ENCODE measurements around the gene MARVELD3. TPM values are rescaled to one million over a fixed set of nuclear protein-coding genes. Genes with fewer than 3 reads are reported as not detected.

MARVELD3 gene
- polyA plus RNA-seq, 2 of the 4 experiments (the other 2 are of a cell fraction) = 0.17 to 0.25 TPM

GRCh38 chr16:71628810-71629209 lies 2.8 kb downstream of the MARVELD3 start:
- WGBS (ENCODE audit: missing lambda C conversion rate) = 62% methylated on average over 5 of the region's 5 CpGs
- Histone ChIP-seq H3K9me3 (no peaks in the 10 kb centered on the region), H3K4me1 (peaks cover 3% of the 10 kb centered on the region; the same call in 1 of the 3 replicates), H3K4me3 (no peak overlapping the region), H3K4me2 (no peak overlapping the region), H3K27ac (no peak overlapping the region)
- ChIA-PET POLR2A (no interaction called here), CTCF (interaction anchor here (0.6 to 2.9 kb wide), 3 partner anchors 18 to 1294 kb away, joined by 3 to 9 read pairs (median 9); no protein-coding TSS in a partner anchor)
- TF ChIP-seq MAFK (IDR thresholded peaks at IDR 0.05; ENCODE audit: partially characterized antibody) = peak; percentile 99
- TF ChIP-seq MAX (IDR thresholded peaks at IDR 0.05) = no peak
- FAIRE-seq (no peak), ATAC-seq (no peak), DNase-seq (ENCODE audit: low read depth in 1 of 2, low spot score in 1 of 2) (no peak)

GRCh38 chr16:71629278-71630016 lies 3.5 kb downstream of the MARVELD3 start:
- no peaks in the 10 kb centered on the region for H3K9me3 ChIP-seq
- H3K4me2 ChIP-seq = no peak overlapping the region
- no peak for ATAC-seq
- CTCF ChIA-PET = interaction anchor here (2.9 kb wide), 1 partner anchor 65 kb away, joined by 9 read pairs; no protein-coding TSS in a partner anchor
- FAIRE-seq = no peak
- WGBS (ENCODE audit: missing lambda C conversion rate) = 59% methylated on average over 11 of the region's 11 CpGs
- H3K4me1 ChIP-seq = peaks cover 3% of the 10 kb centered on the region; the same call in 1 of the 3 replicates
- DNase-seq (ENCODE audit: low read depth in 1 of 2, low spot score in 1 of 2) = no peak
- H3K27ac ChIP-seq = no peak overlapping the region
- H3K4me3 ChIP-seq = no peak overlapping the region
- TF ChIP-seq HDAC2 (IDR thresholded peaks at IDR 0.05) (no peak), E2F6 (IDR thresholded peaks at IDR 0.05; ENCODE audit: borderline replicate concordance, low read depth) (no peak), RCOR1 (IDR thresholded peaks at IDR 0.05; ENCODE audit: low read depth, low read length) (no peak), POLR2AphosphoS2 (conservative IDR thresholded peaks at IDR 0.05; ENCODE audit: low read length) (no peak), MAX (IDR thresholded peaks at IDR 0.05) (no peak), CHD2 (IDR thresholded peaks at IDR 0.05; ENCODE audit: low read length, partially characterized antibody) (no peak), ZFP36 (IDR thresholded peaks at IDR 0.05; ENCODE audit: borderline replicate concordance, partially characterized antibody) (no peak), ZC3H11A (IDR thresholded peaks at IDR 0.05) (no peak), NR3C1 (IDR thresholded peaks at IDR 0.05) (no peak), FOSL2 (IDR thresholded peaks at IDR 0.05) (no peak), FOSL2 (CRISPR knock-in tag; IDR thresholded peaks at IDR 0.05) (no peak), EP300 (IDR thresholded peaks at IDR 0.05) (no peak), HES2 (IDR thresholded peaks at IDR 0.05) (no peak), CHD4 (IDR thresholded peaks at IDR 0.05; ENCODE audit: borderline replicate concordance) (no peak), BCL3 (IDR thresholded peaks at IDR 0.05) (no peak), RNF2 (IDR thresholded peaks at IDR 0.05; ENCODE audit: borderline replicate concordance, low read depth) (no peak), PBX3 (IDR thresholded peaks at IDR 0.05) (no peak), ESRRA (IDR thresholded peaks at IDR 0.05; ENCODE audit: borderline replicate concordance, low read length) (no peak)
- POLR2A ChIA-PET = interaction anchor here (0.7 kb wide), 1 partner anchor 253 kb away, joined by 4 read pairs; no protein-coding TSS in a partner anchor

GRCh38 chr16:71630808-71631207 lies 4.8 kb downstream of the MARVELD3 start:
- no peak overlapping the region for H3K4me2 ChIP-seq
- no peak for DNase-seq (ENCODE audit: low read depth in 1 of 2, low spot score in 1 of 2)
- ChIA-PET CTCF (interaction anchor here (1.0 to 2.3 kb wide), 3 partner anchors 19 to 218 kb away, joined by 4 to 8 read pairs (median 5); no protein-coding TSS in a partner anchor), POLR2A (no interaction called here)
- no peak overlapping the region for H3K27ac ChIP-seq
- no peak for FAIRE-seq
- no peaks in the 10 kb centered on the region for H3K9me3 ChIP-seq
- ATAC-seq = no peak
- H3K4me1 ChIP-seq = peaks cover 3% of the 10 kb centered on the region; the same call in 1 of the 3 replicates
- H3K4me3 ChIP-seq = no peak overlapping the region
- 71% methylated on average over 4 of the region's 4 CpGs for WGBS (ENCODE audit: missing lambda C conversion rate)
- TF ChIP-seq EHF (CRISPR knock-in tag; IDR thresholded peaks at IDR 0.05) (no peak), RARB (CRISPR knock-in tag; IDR thresholded peaks at IDR 0.05) (no peak), RCOR1 (IDR thresholded peaks at IDR 0.05; ENCODE audit: low read depth, low read length) (no peak), NFE2L2 (conservative IDR thresholded peaks at IDR 0.05; ENCODE audit: low read length) (no peak), RAD21 (conservative IDR thresholded peaks at IDR 0.05 in 1 of 2, IDR thresholded peaks at IDR 0.05 in 1 of 2) (no peak), HDAC2 (IDR thresholded peaks at IDR 0.05) (no peak), SREBF2 (IDR thresholded peaks at IDR 0.05) (no peak), JUNB (IDR thresholded peaks at IDR 0.05) (no peak), ZNF302 (CRISPR knock-in tag; IDR thresholded peaks at IDR 0.05) (no peak), CHD2 (IDR thresholded peaks at IDR 0.05; ENCODE audit: low read length, partially characterized antibody) (no peak), PBX3 (IDR thresholded peaks at IDR 0.05) (no peak), SMC3 (IDR thresholded peaks at IDR 0.05) (no peak), HOXA7 (CRISPR knock-in tag; IDR thresholded peaks at IDR 0.05) (no peak)

All from A549 (cell line).